ENCODE data around the gene PRDX2. TPM values are rescaled to one million over a fixed set of nuclear protein-coding genes. Genes with fewer than 3 reads are reported as not detected.

PRDX2 gene
- total RNA-seq, 1 donor from 2014 or later: 123 TPM

GRCh38 chr19:12787458-12787857 is 14.1 kb downstream of the PRDX2 start:
- Histone ChIP-seq H3K36me3 (no peaks in the 10 kb centered on the region), H3K9me3 (no peaks in the 10 kb centered on the region), H3K4me1 (peaks cover 67% of the 10 kb centered on the region), H3K4me3 (no peak overlapping the region), H3K27ac (peak overlapping the region; percentile 100), H3K27me3 (no peaks in the 10 kb centered on the region)
- intact Hi-C loops (cut with DNase I): no loop called here
- TF ChIP-seq, protein P1, sequence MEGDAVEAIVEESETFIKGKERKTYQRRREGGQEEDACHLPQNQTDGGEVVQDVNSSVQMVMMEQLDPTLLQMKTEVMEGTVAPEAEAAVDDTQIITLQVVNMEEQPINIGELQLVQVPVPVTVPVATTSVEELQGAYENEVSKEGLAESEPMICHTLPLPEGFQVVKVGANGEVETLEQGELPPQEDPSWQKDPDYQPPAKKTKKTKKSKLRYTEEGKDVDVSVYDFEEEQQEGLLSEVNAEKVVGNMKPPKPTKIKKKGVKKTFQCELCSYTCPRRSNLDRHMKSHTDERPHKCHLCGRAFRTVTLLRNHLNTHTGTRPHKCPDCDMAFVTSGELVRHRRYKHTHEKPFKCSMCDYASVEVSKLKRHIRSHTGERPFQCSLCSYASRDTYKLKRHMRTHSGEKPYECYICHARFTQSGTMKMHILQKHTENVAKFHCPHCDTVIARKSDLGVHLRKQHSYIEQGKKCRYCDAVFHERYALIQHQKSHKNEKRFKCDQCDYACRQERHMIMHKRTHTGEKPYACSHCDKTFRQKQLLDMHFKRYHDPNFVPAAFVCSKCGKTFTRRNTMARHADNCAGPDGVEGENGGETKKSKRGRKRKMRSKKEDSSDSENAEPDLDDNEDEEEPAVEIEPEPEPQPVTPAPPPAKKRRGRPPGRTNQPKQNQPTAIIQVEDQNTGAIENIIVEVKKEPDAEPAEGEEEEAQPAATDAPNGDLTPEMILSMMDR (IDR thresholded peaks at IDR 0.05): no peak
- DNase-seq (no peak), ATAC-seq (no peak)

DNA sequence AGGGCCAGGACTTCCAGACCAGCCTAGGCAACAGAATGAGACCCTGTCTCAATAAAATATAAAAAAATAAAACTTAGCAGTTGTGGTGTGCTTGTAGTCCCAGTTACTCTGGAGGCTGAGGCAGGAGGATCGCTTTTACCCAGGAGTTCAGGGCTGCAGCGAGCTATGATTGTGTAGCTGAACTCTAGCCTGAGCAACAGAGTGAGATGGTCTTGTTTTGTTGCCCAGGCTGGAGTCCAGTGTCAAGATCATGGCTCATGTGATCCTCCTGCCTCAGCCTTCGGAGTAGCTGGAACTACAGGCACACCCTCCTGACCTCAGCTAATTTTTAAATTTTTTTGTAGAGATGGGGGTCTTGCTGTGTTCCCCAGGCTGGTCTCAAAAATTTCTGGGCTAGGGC is 14.6 kb downstream of the PRDX2 start:
- intact Hi-C loops (cut with DNase I): no loop called here
- DNase-seq (no peak), ATAC-seq (no peak)
- H3K27me3 ChIP-seq: no peaks in the 10 kb centered on the region
- TF ChIP-seq, protein P1 (IDR thresholded peaks at IDR 0.05): no peak
- H3K4me1 ChIP-seq: peaks cover 68% of the 10 kb centered on the region
- peak overlapping the region; percentile 100 for H3K27ac ChIP-seq
- no peaks in the 10 kb centered on the region for H3K9me3 ChIP-seq
- H3K4me3 ChIP-seq: no peak overlapping the region
- no peaks in the 10 kb centered on the region for H3K36me3 ChIP-seq

- intact Hi-C loops (cut with DNase I): no loop called here
- Histone ChIP-seq H3K27ac (peak overlapping the region; percentile 100), H3K4me1 (peaks cover 74% of the 10 kb centered on the region), H3K4me3 (peak overlapping the region; percentile 19), H3K9me3 (no peaks in the 10 kb centered on the region), H3K27me3 (no peaks in the 10 kb centered on the region), H3K36me3 (no peaks in the 10 kb centered on the region)
- TF ChIP-seq, protein P1 (IDR thresholded peaks at IDR 0.05): no peak
- DNase-seq (peak; percentile 97), ATAC-seq (peak; percentile 51)
Observed at GRCh38 chr19:12786141-12786870, 15.3 kb downstream of the PRDX2 start.

- ATAC-seq: peak; percentile 0
- Histone ChIP-seq H3K4me1 (peaks cover 74% of the 10 kb centered on the region), H3K4me3 (peak overlapping the region; percentile 19), H3K27me3 (no peaks in the 10 kb centered on the region), H3K36me3 (no peaks in the 10 kb centered on the region), H3K9me3 (no peaks in the 10 kb centered on the region), H3K27ac (peak overlapping the region; percentile 100)
- intact Hi-C loops (cut with DNase I): no loop called here
- peak; percentile 74 for DNase-seq
- TF ChIP-seq, protein P1 (IDR thresholded peaks at IDR 0.05): no peak
Observed at GRCh38 chr19:12785431-12786031, 16.1 kb downstream of the PRDX2 start.

- TF ChIP-seq, protein P1 (IDR thresholded peaks at IDR 0.05): no peak
- peak overlapping the region; percentile 100 for H3K27ac ChIP-seq
- peak overlapping the region; percentile 56 for H3K4me3 ChIP-seq
- H3K4me1 ChIP-seq: peaks cover 74% of the 10 kb centered on the region
- ATAC-seq (no peak), DNase-seq (no peak)
- no peaks in the 10 kb centered on the region for H3K9me3 ChIP-seq
- no peaks in the 10 kb centered on the region for H3K36me3 ChIP-seq
- no peaks in the 10 kb centered on the region for H3K27me3 ChIP-seq
- intact Hi-C loops (cut with DNase I): no loop called here
Observed at GRCh38 chr19:12784871-12785430, 16.6 kb downstream of the PRDX2 start.
